Common myeloid progenitor, CD34-positive (primary cell): Measurements from ENCODE around the gene CBX3.
"Not testable (repeated sequence)": the region's sequence is repeated elsewhere in the genome, so short reads cannot be mapped to it uniquely, and the experiment has no call there.

ENCODE experiments used
- CTCF ChIA-PET: fragments of 350-600 bp; sonication (Branson Sonifier 250); formaldehyde crosslinking; loops from one replicate; lab custom pipeline; 2021; ENCODE audit warnings: antibody characterized with exemption; lab: Charles Lee
- POLR2A ChIA-PET: fragments of 350-600 bp; sonication (Branson Sonifier 250); formaldehyde crosslinking; loops from one replicate; lab custom pipeline; 2021; ENCODE audit warnings: antibody characterized with exemption; lab: Charles Lee
- DNase-seq, 3 donors: peaks; one replicate each; pipeline versions ENCODE4 v3.0.0 to v3.0.0-alpha.2; 2013
- H3K27ac ChIP-seq, 2 experiments: 1 replicate in 1 of 2; 2 replicates in 1 of 2; pipeline ENCODE4 v1.7.0; 2013; ENCODE audit warnings: inconsistent platforms in 2 of 2, low read length in 2 of 2, mild to moderate bottlenecking in 2 of 2, low read depth in 1 of 2, moderate library complexity in 1 of 2; ENCODE audit not compliant: severe bottlenecking in 2 of 2, insufficient read depth in 1 of 2, poor library complexity in 1 of 2
- H3K27me3 ChIP-seq, 5 experiments: replicated peaks in 2 of 5; 1 replicate in 3 of 5; 2 replicates in 2 of 5; pipeline versions ENCODE4 v1.6.1 to v1.7.0; 2013; ENCODE audit warnings: low read length in 4 of 5, mild to moderate bottlenecking in 2 of 5, moderate library complexity in 2 of 5, inconsistent platforms in 1 of 5; ENCODE audit not compliant: insufficient read depth in 5 of 5, control insufficient read depth in 4 of 5
- H3K36me3 ChIP-seq, 4 experiments: 1 replicate in 2 of 4; 2 replicates in 2 of 4; pipeline versions ENCODE4 v1.6.1 to v1.7.0; 2013; ENCODE audit warnings: low read length in 3 of 4, control low read depth in 1 of 4, mild to moderate bottlenecking in 1 of 4; ENCODE audit not compliant: control insufficient read depth in 4 of 4, insufficient read depth in 4 of 4
- H3K4me1 ChIP-seq, 4 experiments: 1 replicate in 3 of 4; 2 replicates in 1 of 4; pipeline versions ENCODE4 v1.6.1 to v1.7.1; 2013; ENCODE audit warnings: low read length in 3 of 4, mild to moderate bottlenecking in 3 of 4, control low read depth in 1 of 4, inconsistent platforms in 1 of 4, moderate library complexity in 1 of 4; ENCODE audit not compliant: control insufficient read depth in 4 of 4, insufficient read depth in 4 of 4; ENCODE audit errors: control extremely low read depth in 1 of 4
- H3K4me3 ChIP-seq, 7 experiments: 1 replicate in 4 of 7; 2 replicates in 3 of 7; pipeline versions ENCODE4 v1.5.1 to v1.7.0; 2013; ENCODE audit warnings: mild to moderate bottlenecking in 7 of 7, low read length in 6 of 7, moderate library complexity in 6 of 7, inconsistent platforms in 2 of 7, low read depth in 2 of 7, control low read depth in 1 of 7; ENCODE audit not compliant: insufficient read depth in 4 of 7, control insufficient read depth in 1 of 7; ENCODE audit errors: extremely low read depth in 1 of 7
- H3K9me3 ChIP-seq, 5 experiments: 1 replicate in 4 of 5; 2 replicates in 1 of 5; pipeline versions ENCODE4 v1.6.1 to v1.7.1; 2013; ENCODE audit warnings: low read length in 4 of 5, mild to moderate bottlenecking in 2 of 5, inconsistent platforms in 1 of 5, low read depth in 1 of 5, moderate library complexity in 1 of 5; ENCODE audit not compliant: control insufficient read depth in 4 of 5, insufficient read depth in 2 of 5; ENCODE audit errors: control extremely low read depth in 1 of 5
- WGBS: methylation state at CpG from one replicate; pipeline ENCODE4 v1.1.5; 2013; ENCODE audit not compliant: insufficient coverage; 5-methylcytosine and 5-hydroxymethylcytosine counted together

The CBX3 gene

GRCh38 chr7:26183545-26184280, 17.8 kb upstream of the CBX3 start:
- ChIA-PET CTCF (interaction anchor here (0.7 to 2.2 kb wide), 3 partner anchors 26 to 94 kb away, joined by 3 to 9 read pairs (median 3); no protein-coding TSS in a partner anchor), POLR2A (interaction anchor here (0.7 to 1.2 kb wide), 2 partner anchors 10 to 11 kb away, joined by 3 read pairs; no protein-coding TSS in a partner anchor)
- Histone ChIP-seq H3K4me3 (no peak overlapping the region), H3K27ac (peak overlapping the region in 1 of 2 experiments; percentile 27), H3K9me3 (no peaks in the 10 kb centered on the region), H3K4me1 (peaks cover 0 to 3% (median 0%) of the 10 kb centered on the region in 4 experiments), H3K36me3 (peaks cover 3 to 27% (median 5%) of the 10 kb centered on the region in 4 experiments), H3K27me3 (no peaks in the 10 kb centered on the region)
- no peak for DNase-seq
- 80% methylated on average over 1 of the region's 4 CpGs for WGBS

GRCh38 chr7:26184281-26185101, 17.1 kb upstream of the CBX3 start:
- 83% methylated on average over 1 of the region's 4 CpGs for WGBS
- POLR2A ChIA-PET: interaction anchor here (0.7 kb wide), 1 partner anchor 12 kb away, joined by 3 read pairs; no protein-coding TSS in a partner anchor
- DNase-seq, CTCF ChIA-PET, H3K27me3 ChIP-seq, H3K9me3 ChIP-seq, H3K27ac ChIP-seq, H3K4me3 ChIP-seq, H3K4me1 ChIP-seq: not testable (repeated sequence)
- peaks cover 4 to 30% (median 10%) of the 10 kb centered on the region in 4 experiments for H3K36me3 ChIP-seq

GRCh38 chr7:26185131-26185843, 16.3 kb upstream of the CBX3 start:
- no peak overlapping the region for H3K27ac ChIP-seq
- no peak overlapping the region for H3K4me3 ChIP-seq
- DNase-seq: peak in 1 of 3 donors; percentile 45
- 97% methylated on average over 7 of the region's 10 CpGs for WGBS
- H3K27me3 ChIP-seq: no peaks in the 10 kb centered on the region
- peaks cover 7 to 32% (median 16%) of the 10 kb centered on the region in 4 experiments for H3K36me3 ChIP-seq
- ChIA-PET CTCF (no interaction called here), POLR2A (no interaction called here)
- no peaks in the 10 kb centered on the region for H3K9me3 ChIP-seq
- peaks cover 0 to 2% (median 0%) of the 10 kb centered on the region in 4 experiments for H3K4me1 ChIP-seq

- DNase-seq: no peak
- H3K9me3 ChIP-seq: no peaks in the 10 kb centered on the region
- H3K36me3 ChIP-seq: peaks cover 10 to 38% (median 18%) of the 10 kb centered on the region in 4 experiments
- ChIA-PET CTCF (no interaction called here), POLR2A (no interaction called here)
- no peak overlapping the region for H3K27ac ChIP-seq
- peaks cover 0 to 2% (median 0%) of the 10 kb centered on the region in 4 experiments for H3K4me1 ChIP-seq
- H3K4me3 ChIP-seq: no peak overlapping the region
- H3K27me3 ChIP-seq: no peaks in the 10 kb centered on the region
- 100% methylated on average over 1 of the region's 1 CpG for WGBS
Measured at GRCh38 chr7:26185844-26186180, 15.7 kb upstream of the CBX3 start.

GRCh38 chr7:26186364-26187311, 14.9 kb upstream of the CBX3 start:
- H3K9me3 ChIP-seq: no peaks in the 10 kb centered on the region
- H3K4me1 ChIP-seq: peaks cover 0 to 2% (median 0%) of the 10 kb centered on the region in 4 experiments
- peaks cover 12 to 45% (median 23%) of the 10 kb centered on the region in 4 experiments for H3K36me3 ChIP-seq
- 85% methylated on average over 2 of the region's 5 CpGs for WGBS
- CTCF ChIA-PET: interaction anchor here (2.7 to 4.0 kb wide), 3 partner anchors 12 to 97 kb away, joined by 15 to 57 read pairs (median 41); no protein-coding TSS in a partner anchor
- peak in 1 of 3 donors; percentile 35 for DNase-seq
- POLR2A ChIA-PET: interaction anchor here (0.6 to 4.2 kb wide), 4 partner anchors 11 to 1588 kb away, joined by 3 to 36 read pairs (median 3); no protein-coding TSS in a partner anchor
- no peak overlapping the region for H3K4me3 ChIP-seq
- no peaks in the 10 kb centered on the region for H3K27me3 ChIP-seq
- H3K27ac ChIP-seq: peak overlapping the region in 1 of 2 experiments; percentile 14
